Activated naive CD4-positive, alpha-beta T cell treated with anti-CD3 and anti-CD28 coated beads, Interleukin-2, amount 50 U/mL, for 72 hours (primary cell): ENCODE measurements around the gene OXTR. TPM values are rescaled to one million over a fixed set of nuclear protein-coding genes. Genes with fewer than 3 reads are reported as not detected.

Experiments
- ATAC-seq, 2 donors: fragments of 150-1000 bp; cut with Tn5 transposase; 2 replicates each; pipeline ENCODE4 v1.10.0; 2021; ENCODE audit warnings: mild to moderate bottlenecking in 2 of 2, moderate library complexity in 2 of 2
- DNase-seq, 2 donors: peaks; one replicate each; pipeline ENCODE4 v3.0.0; 2021 to 2022; ENCODE audit warnings: low spot score in 2 of 2
- H3K27ac Mint-ChIP-seq, 2 donors: one replicate each; pipeline ENCODE4 v1.8.0; 2022; ENCODE audit warnings: mild to moderate bottlenecking in 2 of 2, mixed read lengths in 2 of 2
- H3K36me3 Mint-ChIP-seq, 2 donors: one replicate each; pipeline ENCODE4 v1.8.0; 2022; ENCODE audit warnings: mixed read lengths in 2 of 2
- H3K9me3 Mint-ChIP-seq, 2 donors: one replicate each; pipeline ENCODE4 v1.8.0; 2022; ENCODE audit warnings: mixed read lengths in 2 of 2
- total RNA-seq, 2 donors: library from RNA; stranded (reverse); gene quantifications; one replicate each; pipeline ENCODE4 v1.2.3, GENCODE V29; 2022

OXTR gene
- total RNA-seq, 2 donors from 2014 or later, result 0.89 to 3.6 TPM

GRCh38 chr3:8755564-8756237 lies 13.7 kb downstream of the OXTR start:
- Mint-ChIP-seq H3K9me3 (no peaks in the 10 kb centered on the region), H3K27ac (no peak overlapping the region), H3K36me3 (no peaks in the 10 kb centered on the region)
- no peak for ATAC-seq
- no peak for DNase-seq

GRCh38 chr3:8755097-8755496 lies 14.3 kb downstream of the OXTR start:
- DNase-seq (no peak), ATAC-seq (no peak)
- Mint-ChIP-seq H3K9me3 (no peaks in the 10 kb centered on the region), H3K36me3 (no peaks in the 10 kb centered on the region), H3K27ac (no peak overlapping the region)

GRCh38 chr3:8752832-8753231 lies 16.6 kb downstream of the OXTR start:
- DNase-seq (no peak), ATAC-seq (no peak)
- H3K27ac Mint-ChIP-seq, result no peak overlapping the region

GRCh38 chr3:8749316-8749715 lies 20.1 kb downstream of the OXTR start:
- DNase-seq, result no peak
- Mint-ChIP-seq H3K9me3 (no peaks in the 10 kb centered on the region), H3K36me3 (no peaks in the 10 kb centered on the region), H3K27ac (no peak overlapping the region)
- ATAC-seq, result no peak

More at GRCh38 chr3:8752832-8753231, 16.6 kb downstream of the OXTR start:
- H3K9me3 Mint-ChIP-seq, result no peaks in the 10 kb centered on the region
- no peaks in the 10 kb centered on the region for H3K36me3 Mint-ChIP-seq

- no peaks in the 10 kb centered on the region for H3K36me3 Mint-ChIP-seq
- ATAC-seq (no peak), DNase-seq (no peak)
- H3K9me3 Mint-ChIP-seq, result no peaks in the 10 kb centered on the region
- H3K27ac Mint-ChIP-seq, result no peak overlapping the region
Observed at GRCh38 chr3:8746780-8747345, 22.6 kb downstream of the OXTR start.

- no peaks in the 10 kb centered on the region for H3K36me3 Mint-ChIP-seq
- no peak overlapping the region for H3K27ac Mint-ChIP-seq
- H3K9me3 Mint-ChIP-seq, result no peaks in the 10 kb centered on the region
- DNase-seq (no peak), ATAC-seq (no peak)
Observed at GRCh38 chr3:8745619-8746370, 23.6 kb downstream of the OXTR start.

GRCh38 chr3:8743911-8744310 lies 25.5 kb downstream of the OXTR start:
- ATAC-seq (no peak), DNase-seq (no peak)
- H3K36me3 Mint-ChIP-seq, result no peaks in the 10 kb centered on the region
- no peaks in the 10 kb centered on the region for H3K9me3 Mint-ChIP-seq
- no peak overlapping the region for H3K27ac Mint-ChIP-seq

- Mint-ChIP-seq H3K36me3 (no peaks in the 10 kb centered on the region), H3K27ac (no peak overlapping the region), H3K9me3 (no peaks in the 10 kb centered on the region)
- no peak for ATAC-seq
- DNase-seq, result no peak
Observed at GRCh38 chr3:8743021-8743601, 26.3 kb downstream of the OXTR start.

- ATAC-seq (no peak), DNase-seq (no peak)
- H3K36me3 Mint-ChIP-seq, result no peaks in the 10 kb centered on the region
- no peak overlapping the region for H3K27ac Mint-ChIP-seq
- no peaks in the 10 kb centered on the region for H3K9me3 Mint-ChIP-seq
Observed at GRCh38 chr3:8741581-8742261, 27.7 kb downstream of the OXTR start.

GRCh38 chr3:8739757-8740504 lies 29.5 kb downstream of the OXTR start:
- no peak overlapping the region for H3K27ac Mint-ChIP-seq
- H3K9me3 Mint-ChIP-seq, result no peaks in the 10 kb centered on the region
- DNase-seq, result no peak
- peak; percentile 78 to 83 for ATAC-seq
- H3K36me3 Mint-ChIP-seq, result no peaks in the 10 kb centered on the region

GRCh38 chr3:8738639-8739038 lies 30.8 kb downstream of the OXTR start:
- no peaks in the 10 kb centered on the region for H3K36me3 Mint-ChIP-seq
- no peak overlapping the region for H3K27ac Mint-ChIP-seq
- DNase-seq (no peak), ATAC-seq (no peak)
- H3K9me3 Mint-ChIP-seq, result no peaks in the 10 kb centered on the region

GRCh38 chr3:8737823-8738222 lies 31.6 kb downstream of the OXTR start:
- ATAC-seq (no peak), DNase-seq (no peak)
- Mint-ChIP-seq H3K36me3 (no peaks in the 10 kb centered on the region), H3K27ac (peak overlapping the region in 1 of 2 donors; percentile 9), H3K9me3 (no peaks in the 10 kb centered on the region)

GRCh38 chr3:8737301-8737700 lies 32.1 kb downstream of the OXTR start:
- Mint-ChIP-seq H3K27ac (no peak overlapping the region), H3K36me3 (no peaks in the 10 kb centered on the region), H3K9me3 (no peaks in the 10 kb centered on the region)
- ATAC-seq (no peak), DNase-seq (no peak)

GRCh38 chr3:8736436-8736835 lies 33.0 kb downstream of the OXTR start:
- no peaks in the 10 kb centered on the region for H3K36me3 Mint-ChIP-seq
- DNase-seq (no peak), ATAC-seq (no peak)
- H3K27ac Mint-ChIP-seq, result no peak overlapping the region
- no peaks in the 10 kb centered on the region for H3K9me3 Mint-ChIP-seq

- Mint-ChIP-seq H3K36me3 (no peaks in the 10 kb centered on the region), H3K27ac (no peak overlapping the region), H3K9me3 (no peaks in the 10 kb centered on the region)
- no peak for DNase-seq
- ATAC-seq, result no peak
Observed at GRCh38 chr3:8734908-8735307, 34.5 kb downstream of the OXTR start.

GRCh38 chr3:8734137-8734878 lies 35.1 kb downstream of the OXTR start:
- no peak overlapping the region for H3K27ac Mint-ChIP-seq
- no peaks in the 10 kb centered on the region for H3K9me3 Mint-ChIP-seq
- ATAC-seq (no peak), DNase-seq (no peak)
- H3K36me3 Mint-ChIP-seq, result no peaks in the 10 kb centered on the region
